SK-N-SH (cell line): ENCODE measurements around the gene ABI1. TPM values are rescaled to one million over a fixed set of nuclear protein-coding genes. Genes with fewer than 3 reads are reported as not detected.

Experiments used
- CTCF ChIA-PET: fragments of 300-600, 350-600 bp; formaldehyde crosslinking; extraction: SDS; loops from one replicate; lab custom pipeline; 2021; lab: Yijun Ruan, JAX
- POLR2A ChIA-PET: fragments of 350-600 bp; sonication (Branson Sonifier 250); formaldehyde crosslinking; extraction: SDS; loops from one replicate; lab custom pipeline; 2020; ENCODE audit warnings: antibody characterized with exemption, inconsistent platforms; lab: Yijun Ruan, JAX
- DNase-seq: peaks from one replicate; pipeline ENCODE4 v3.0.0; 2012
- H2AFZ ChIP-seq: fragments of 200-600 bp; sonication (generic); 2 replicates; pipeline ENCODE4 v1.8.1; 2016; ENCODE audit warnings: antibody characterized with exemption, mild to moderate bottlenecking, low read depth
- H3F3A ChIP-seq: fragments of 200-600 bp; sonication (generic); replicated peaks from 2 replicates; pipeline ENCODE3; 2016; ENCODE audit warnings: antibody characterized with exemption, mild to moderate bottlenecking; ENCODE audit not compliant: insufficient read depth
- H3K27ac ChIP-seq, 2 experiments: fragments of 200-500 bp in 1 of 2; fragments of 200-600 bp in 1 of 2; sonication (Bioruptor generic) in 1 of 2; sonication (generic), shearing (Covaris generic) in 1 of 2; 2 replicates each; pipeline versions ENCODE4 v1.5.1 to v1.6.1; 2014 to 2016; ENCODE audit warnings: low read depth in 2 of 2, inconsistent platforms in 1 of 2, low read length in 1 of 2, mild to moderate bottlenecking in 1 of 2, mixed read lengths in 1 of 2
- H3K27me3 ChIP-seq: fragments of 200-600 bp; sonication (generic), shearing (Covaris generic); 2 replicates; pipeline ENCODE4 v1.6.1; 2016; ENCODE audit warnings: mixed run types; ENCODE audit not compliant: insufficient read depth
- H3K36me3 ChIP-seq, 2 experiments: fragments of 200-500 bp in 1 of 2; fragments of 200-600 bp in 1 of 2; sonication (Bioruptor generic) in 1 of 2; sonication (generic) in 1 of 2; replicated peaks in 1 of 2; 2 replicates each; pipeline versions ENCODE3 to v1.5.1; 2014 to 2016; ENCODE audit warnings: low read length in 1 of 2, mild to moderate bottlenecking in 1 of 2; ENCODE audit not compliant: insufficient read depth in 2 of 2, control insufficient read depth in 1 of 2
- H3K4me1 ChIP-seq, 2 experiments: fragments of 200-500 bp in 1 of 2; fragments of 200-600 bp in 1 of 2; sonication (Bioruptor generic) in 1 of 2; sonication (generic), shearing (Covaris generic) in 1 of 2; 2 replicates each; pipeline versions ENCODE4 v1.5.1 to v1.6.1; 2014 to 2016; ENCODE audit warnings: low read depth in 1 of 2, low read length in 1 of 2, mixed run types in 1 of 2; ENCODE audit not compliant: insufficient read depth in 2 of 2, control insufficient read depth in 1 of 2
- H3K4me2 ChIP-seq: fragments of 200-600 bp; sonication (generic), shearing (Covaris generic); 2 replicates; pipeline ENCODE4 v1.6.1; 2017; ENCODE audit warnings: mixed run types
- H3K4me3 ChIP-seq, 2 experiments: fragments of 200-500 bp in 1 of 2; fragments of 200-600 bp in 1 of 2; sonication (Bioruptor generic) in 1 of 2; sonication (generic), shearing (Covaris generic) in 1 of 2; 2 replicates each; pipeline versions ENCODE4 v1.5.1 to v1.8.1; 2014 to 2016; ENCODE audit warnings: low read depth in 2 of 2, inconsistent platforms in 1 of 2, low read length in 1 of 2, mild to moderate bottlenecking in 1 of 2, mixed read lengths in 1 of 2, moderate library complexity in 1 of 2
- H3K79me2 ChIP-seq: fragments of 200-600 bp; sonication (generic); 2 replicates; pipeline ENCODE4 v1.8.1; 2017; ENCODE audit warnings: mild to moderate bottlenecking; ENCODE audit not compliant: insufficient read depth
- H3K9ac ChIP-seq: fragments of 200-600 bp; sonication (generic); 2 replicates; pipeline ENCODE4 v1.6.1; 2017; ENCODE audit warnings: mixed run types
- H3K9me2 ChIP-seq: fragments of 200-600 bp; sonication (generic); 2 replicates; pipeline ENCODE4 v1.6.1; 2017; ENCODE audit warnings: mixed run types
- H3K9me3 ChIP-seq: fragments of 200-600 bp; sonication (generic); 2 replicates; pipeline ENCODE4 v1.6.1; 2017; ENCODE audit warnings: mixed run types, mild to moderate bottlenecking, moderate library complexity
- H4K20me1 ChIP-seq: fragments of 200-600 bp; sonication (generic); 2 replicates; pipeline ENCODE4 v1.6.1; 2017; ENCODE audit warnings: mild to moderate bottlenecking, mixed run types; ENCODE audit not compliant: insufficient read depth
- CTCF ChIP-seq: fragments of 200-600 bp; sonication (generic); IDR thresholded peaks from 2 replicates; pipeline ENCODE4 v1.6.1; 2017; ENCODE audit warnings: antibody characterized with exemption, mild to moderate bottlenecking, moderate library complexity
- ELF1 ChIP-seq: IDR thresholded peaks from 2 replicates; pipeline ENCODE4 v1.4.0; 2012
- EP300 ChIP-seq, 2 experiments: IDR thresholded peaks; 2 replicates each; pipeline versions ENCODE4 v1.4.0 to v1.6.1; 2012; ENCODE audit warnings: borderline replicate concordance in 1 of 2, low read depth in 1 of 2, low read length in 1 of 2
- PBX3 ChIP-seq: IDR thresholded peaks from 2 replicates; pipeline ENCODE4; 2012
- RAD21 ChIP-seq: IDR thresholded peaks from 2 replicates; pipeline ENCODE4 v1.6.1; 2012; ENCODE audit warnings: mild to moderate bottlenecking, low read length
- RFX5 ChIP-seq: IDR thresholded peaks from 2 replicates; pipeline ENCODE4 v1.6.1; 2012; ENCODE audit warnings: mild to moderate bottlenecking, improper control_type of control experiment, low read length
- SMC3 ChIP-seq: IDR thresholded peaks from 2 replicates; pipeline ENCODE4 v1.6.1; 2012; ENCODE audit warnings: low read depth, low read length, improper control_type of control experiment
- USF2 ChIP-seq: fragments of 150-350 bp; IDR thresholded peaks from 2 replicates; pipeline ENCODE4 v1.6.1; 2017; ENCODE audit warnings: antibody characterized with exemption, low read length, low read depth, borderline replicate concordance
- WGBS: methylation state at CpG from one replicate; pipeline ENCODE4 v1.1.6; 2017; ENCODE audit warnings: low lambda C conversion rate; 5-methylcytosine and 5-hydroxymethylcytosine counted together
- polyA plus RNA-seq, 3 experiments: library from polyadenylated mRNA; depleted of rRNA; stranded (reverse); fragments of >200 nt; gene quantifications; 2 replicates each; pipeline ENCODE4 v1.2.3, GENCODE V29; 2012

The ABI1 gene
- polyA plus RNA-seq, 1 of the 3 experiments (the other 2 are of a cell fraction), result 36.7 TPM

GRCh38 chr10:26887611-26888215 is 27.0 kb upstream of the ABI1 start:
- TF ChIP-seq USF2, result no peak
- TF ChIP-seq EP300 (IDR thresholded peaks at IDR 0.05; ENCODE audit: borderline replicate concordance in 1 of 2, low read depth in 1 of 2, low read length in 1 of 2), result no peak
- TF ChIP-seq PBX3, result no peak
- TF ChIP-seq ELF1, result no peak
- Histone ChIP-seq H3K9ac (no peak overlapping the region), H3K4me1 (no peaks in the 10 kb centered on the region), H3K27ac (no peak overlapping the region), H3K4me2 (no peak overlapping the region), H4K20me1 (no peaks in the 10 kb centered on the region), H3K79me2 (no peaks in the 10 kb centered on the region), H2AFZ (no peak overlapping the region), H3K9me3 (no peaks in the 10 kb centered on the region), H3F3A (no peaks in the 10 kb centered on the region), H3K27me3 (no peaks in the 10 kb centered on the region; the same call in 1 of the 2 replicates), H3K36me3 (no peaks in the 10 kb centered on the region), H3K4me3 (no peak overlapping the region), H3K9me2 (no peaks in the 10 kb centered on the region)
- CTCF ChIA-PET, result interaction anchor here (3.0 kb wide), 1 partner anchor 162 kb away, joined by 14 read pairs; no protein-coding TSS in a partner anchor
- WGBS, result 26% methylated on average over 3 of the region's 3 CpGs
- DNase-seq, result no peak
- POLR2A ChIA-PET, result no interaction called here

GRCh38 chr10:26881600-26882331 is 21.0 kb upstream of the ABI1 start:
- no peak overlapping the region for H3K27ac ChIP-seq
- H3K4me1 ChIP-seq, result peaks cover 0 to 2% of the 10 kb centered on the region in 2 experiments; a peak in 1 of 4 replicates
- peak overlapping the region; percentile 48 for H3K4me2 ChIP-seq
- no peaks in the 10 kb centered on the region for H3K79me2 ChIP-seq
- peaks cover 11% of the 10 kb centered on the region for H3K27me3 ChIP-seq
- H4K20me1 ChIP-seq, result no peaks in the 10 kb centered on the region
- H2AFZ ChIP-seq, result no peak overlapping the region
- H3F3A ChIP-seq, result peaks cover 3% of the 10 kb centered on the region
- TF ChIP-seq CTCF (peak; percentile 84), RAD21 (peak; percentile 91), SMC3 (peak; percentile 75), RFX5 (no peak)
- peak; percentile 58 for DNase-seq
- no peaks in the 10 kb centered on the region for H3K9me3 ChIP-seq
- ChIA-PET CTCF (interaction anchor here (0.6 to 9.1 kb wide), 44 partner anchors 8 to 546 kb away, joined by 3 to 143 read pairs (median 4); partner anchors contain the start of genes ABI1 and PDSS1), POLR2A (no interaction called here)
- H3K9me2 ChIP-seq, result no peaks in the 10 kb centered on the region
- H3K9ac ChIP-seq, result no peak overlapping the region
- H3K4me3 ChIP-seq, result peak overlapping the region; percentile 12 to 53; a peak in 3 of 4 replicates
- WGBS, result 2% methylated on average over 10 of the region's 10 CpGs
- H3K36me3 ChIP-seq, result no peaks in the 10 kb centered on the region
